GM19238 (cell line): ENCODE results near the gene PAX5.

ENCODE experiments used
- DNase-seq: peaks from one replicate; pipeline ENCODE4 v3.0.0; 2011; ENCODE audit warnings: low spot score; ENCODE audit not compliant: insufficient read length

The PAX5 gene

DNA sequence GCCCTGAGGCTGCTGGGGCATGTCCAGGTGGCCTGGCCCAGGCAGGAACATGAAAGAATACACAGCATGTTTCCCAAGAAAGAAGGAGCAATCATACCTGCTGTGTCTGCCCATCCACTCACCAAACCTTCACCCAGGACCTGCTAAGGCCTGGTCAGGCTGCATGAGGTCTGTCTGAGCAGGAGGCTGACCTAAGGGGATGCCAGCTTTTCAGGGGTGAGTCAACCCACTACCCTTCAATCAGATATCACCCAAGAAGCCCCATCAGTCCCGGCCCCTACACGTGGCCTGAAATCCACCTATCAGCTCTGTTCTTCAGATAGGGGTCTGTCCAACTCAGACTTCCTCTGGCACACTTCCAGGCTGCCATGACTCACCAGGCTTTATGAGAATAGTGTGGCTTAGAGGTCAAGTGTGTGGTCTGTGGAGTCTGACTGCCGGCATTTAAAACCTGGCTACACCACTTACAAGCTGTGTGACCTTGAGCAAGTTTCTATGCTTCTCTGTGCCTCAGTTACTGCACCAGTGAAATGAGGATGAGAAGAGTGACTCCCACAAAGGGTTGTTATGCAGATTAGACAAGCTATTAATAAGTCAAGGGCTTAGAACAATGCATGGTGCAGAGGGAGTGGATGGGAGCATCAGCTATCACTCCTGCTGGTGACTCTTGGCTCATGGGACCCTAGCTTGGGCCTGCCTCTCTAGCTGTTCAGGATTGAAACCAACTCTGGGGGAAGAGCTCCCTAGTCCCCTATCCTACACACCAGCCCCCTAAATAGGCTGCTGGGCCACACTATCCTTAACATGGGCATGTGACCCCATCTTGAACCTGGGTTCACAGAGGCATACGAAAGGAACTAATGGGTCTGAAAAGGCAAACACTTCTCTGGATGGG lies 130.3 kb downstream of the PAX5 start:
- DNase-seq: no peak

DNA sequence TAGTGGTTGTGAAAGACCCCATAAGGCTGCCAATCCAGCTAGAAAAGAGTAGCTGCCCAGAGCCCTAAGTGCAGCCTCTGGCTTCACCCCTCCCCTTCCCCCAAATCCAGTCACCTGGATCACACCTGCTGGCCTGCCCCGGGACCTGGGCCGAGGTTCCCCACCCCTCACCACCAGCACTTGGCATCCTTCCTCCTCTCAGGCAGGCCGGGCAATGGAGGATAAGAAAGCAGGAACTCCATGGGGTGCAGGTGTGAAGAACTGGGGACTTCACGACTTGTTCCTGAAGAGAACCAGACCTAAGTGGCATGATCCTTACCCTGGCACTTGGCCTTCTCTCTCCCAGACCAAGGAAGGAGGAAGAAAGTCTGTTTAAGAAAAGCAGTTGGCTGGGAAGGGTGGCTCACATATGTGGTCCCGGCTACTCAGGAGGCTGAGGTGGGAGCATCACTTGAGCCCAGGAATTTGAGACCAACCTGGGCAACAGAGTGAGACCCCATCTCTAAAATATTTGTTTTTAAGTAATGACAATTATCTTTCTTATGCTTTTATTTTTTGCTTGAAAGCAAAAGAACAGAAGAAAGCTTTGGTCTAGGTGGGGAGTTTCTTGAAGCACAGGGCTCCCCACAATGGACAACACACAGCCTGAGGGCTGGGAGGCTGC lies 131.1 kb downstream of the PAX5 start:
- DNase-seq: no peak

DNA sequence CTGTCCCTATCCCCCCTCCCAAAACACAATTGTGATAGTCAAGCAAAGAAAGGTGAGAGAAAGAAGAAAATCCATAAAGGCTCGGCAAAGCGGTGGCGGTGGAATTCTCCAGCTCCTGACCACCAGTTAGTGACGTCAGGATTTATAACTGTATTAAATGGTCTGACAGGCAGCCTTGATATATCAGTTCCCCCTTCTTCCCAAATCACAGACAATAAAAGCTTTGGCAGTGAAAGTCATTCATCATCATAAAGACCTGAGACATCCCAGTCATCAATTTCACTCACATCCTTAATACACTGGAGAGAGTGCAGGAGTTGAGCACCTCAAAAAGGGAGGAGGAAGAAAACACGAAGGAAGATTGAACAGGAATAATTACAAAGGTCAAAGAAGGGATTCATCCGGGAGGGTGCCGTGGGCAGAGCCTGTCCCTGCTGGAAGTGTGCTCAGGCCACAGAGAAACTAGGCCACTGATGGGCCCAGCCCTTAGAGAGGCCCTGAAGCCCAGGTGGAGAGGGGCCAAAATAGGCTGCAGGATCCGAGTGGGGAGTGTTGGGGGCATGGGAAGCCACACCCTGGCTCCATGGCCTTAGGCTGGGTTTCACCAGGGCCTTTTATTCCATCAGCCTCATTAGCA lies 131.9 kb downstream of the PAX5 start:
- DNase-seq: no peak

DNA sequence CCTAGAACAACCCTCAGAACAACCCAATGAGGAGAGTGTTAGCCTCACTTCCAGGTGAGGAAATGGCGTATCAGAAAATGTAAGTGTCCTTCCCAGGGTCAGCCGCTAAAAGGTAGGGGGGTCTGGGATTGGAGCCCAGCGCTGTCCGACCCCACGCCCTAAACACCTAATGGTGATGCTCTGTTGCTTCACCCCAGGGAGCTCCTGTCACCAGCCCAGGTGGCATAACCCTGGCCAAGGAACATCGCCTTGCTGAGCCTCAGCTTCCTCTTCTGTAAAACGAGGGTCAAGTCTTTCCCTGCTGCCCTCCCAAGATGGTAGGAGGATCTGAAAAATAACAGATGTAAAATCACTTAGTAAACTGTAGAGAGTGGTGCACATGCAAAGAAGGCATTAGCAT lies 132.5 kb downstream of the PAX5 start:
- no peak for DNase-seq

DNA sequence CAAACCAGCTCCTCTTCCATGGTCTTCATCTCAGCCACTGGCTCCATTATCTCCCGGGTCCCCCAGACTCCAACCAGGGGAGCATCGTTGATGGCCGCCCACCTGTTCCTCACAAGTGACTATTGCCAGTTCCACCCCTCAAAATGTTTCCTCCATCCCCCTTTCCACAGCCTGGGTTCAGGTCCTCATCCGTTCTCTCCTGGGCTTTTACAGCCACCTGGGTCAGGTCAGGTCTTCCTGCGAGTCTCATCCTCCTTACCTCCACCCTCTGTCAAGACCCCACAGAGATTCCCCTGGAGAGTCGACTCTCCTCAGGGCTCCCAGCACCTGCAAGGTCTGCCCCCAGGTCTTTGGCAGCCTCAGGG lies 133.2 kb downstream of the PAX5 start:
- no peak for DNase-seq

DNA sequence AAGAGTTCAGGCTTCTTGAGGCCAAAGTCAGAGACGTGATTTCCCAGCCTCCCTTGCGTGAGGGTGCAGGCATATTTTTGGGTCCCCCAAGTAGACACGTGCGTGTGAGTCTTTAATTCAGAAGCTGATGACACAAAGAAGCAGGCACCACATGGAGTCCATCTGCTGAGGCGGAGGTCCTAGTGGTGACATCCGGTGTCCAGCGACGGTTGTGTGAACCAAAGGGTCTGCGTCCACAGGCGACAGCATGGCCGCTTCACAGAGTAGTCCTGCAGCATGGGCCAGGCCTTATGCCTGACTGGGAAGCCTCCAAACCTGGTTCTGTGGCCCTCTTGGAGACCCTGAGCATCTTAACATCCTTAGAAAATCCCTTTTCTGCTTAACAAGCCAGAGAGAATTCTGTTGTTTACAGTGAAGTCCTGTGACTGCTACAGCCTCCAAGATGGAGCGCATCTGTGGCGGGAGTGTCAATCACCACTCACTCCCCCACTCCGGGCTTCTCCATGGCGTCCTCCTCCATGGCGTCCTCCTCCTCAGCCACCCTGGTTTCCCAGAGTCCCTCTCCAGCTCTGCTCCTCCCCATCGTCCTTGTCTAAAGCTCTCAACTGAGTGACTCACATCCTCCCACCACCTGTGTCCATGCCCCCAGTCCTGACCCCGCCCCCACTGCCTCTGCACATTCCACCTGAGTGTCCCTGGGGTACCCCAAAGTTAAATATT lies 133.8 kb downstream of the PAX5 start:
- DNase-seq: no peak

DNA sequence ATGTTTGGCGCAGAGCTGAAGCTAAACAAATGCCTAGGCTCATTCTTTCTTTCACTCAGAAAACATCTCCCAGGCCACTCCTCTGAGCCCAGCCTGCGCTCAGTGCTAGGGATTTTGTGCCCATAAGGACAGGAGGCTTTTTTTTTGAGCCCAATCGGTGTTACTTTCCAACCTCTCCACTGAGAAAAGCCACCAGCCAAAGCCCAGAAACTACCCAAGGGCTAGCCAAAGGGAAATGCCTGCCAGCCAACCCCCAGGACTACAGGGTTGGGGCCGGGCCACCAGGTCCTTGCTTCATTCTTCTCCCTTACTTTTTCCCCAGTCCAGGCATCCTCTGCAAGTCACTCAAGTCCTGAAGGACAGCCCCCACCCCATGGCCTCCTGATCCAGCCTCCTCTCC lies 134.7 kb downstream of the PAX5 start:
- no peak for DNase-seq

DNA sequence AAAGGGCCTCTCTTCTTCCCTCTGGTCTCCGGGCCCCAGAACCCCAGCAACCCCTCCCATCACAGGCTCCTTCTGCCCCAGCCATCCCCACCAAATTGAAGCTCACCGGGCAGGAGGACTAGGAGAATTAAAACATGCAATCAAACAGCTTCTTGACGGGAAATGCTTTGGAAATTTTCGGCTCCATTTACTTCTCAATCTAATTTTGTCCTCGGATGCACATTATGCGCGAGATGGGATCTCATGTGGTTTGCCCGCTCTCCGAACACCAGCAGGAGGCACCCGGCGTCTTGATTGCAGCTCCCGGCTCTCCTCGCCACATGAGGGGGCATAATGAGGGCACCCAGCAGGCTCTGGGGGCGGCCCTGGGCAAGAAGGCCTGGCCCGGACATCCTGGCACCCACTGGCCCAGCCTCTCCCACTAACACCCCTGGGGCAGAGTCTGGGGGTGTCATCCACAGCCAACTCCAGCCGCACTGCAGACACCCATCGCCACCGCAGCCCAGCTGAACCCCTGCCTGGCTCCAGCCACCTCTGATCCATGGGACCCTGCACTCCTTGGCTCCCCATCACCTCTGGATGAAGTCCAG lies 135.5 kb downstream of the PAX5 start:
- DNase-seq: no peak

DNA sequence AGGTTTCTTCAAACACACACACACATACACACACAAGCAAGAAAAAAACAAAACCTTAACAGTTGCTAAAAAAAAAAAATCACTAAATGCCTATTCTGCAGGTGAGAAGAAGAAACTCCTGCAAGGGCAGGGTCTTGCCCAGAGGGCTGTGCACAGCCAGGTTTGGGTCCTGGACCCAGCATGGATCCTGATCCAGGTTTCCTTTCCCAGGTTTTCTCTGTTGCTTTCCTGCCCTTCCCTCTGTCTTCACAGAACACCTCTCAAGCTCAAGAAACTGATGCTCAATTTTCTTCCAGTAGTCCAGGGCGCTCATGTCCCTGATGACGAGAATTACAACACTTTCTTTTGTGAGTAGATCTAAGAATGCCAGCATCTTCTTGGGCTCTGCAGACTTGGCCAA lies 136.6 kb downstream of the PAX5 start:
- DNase-seq: no peak

DNA sequence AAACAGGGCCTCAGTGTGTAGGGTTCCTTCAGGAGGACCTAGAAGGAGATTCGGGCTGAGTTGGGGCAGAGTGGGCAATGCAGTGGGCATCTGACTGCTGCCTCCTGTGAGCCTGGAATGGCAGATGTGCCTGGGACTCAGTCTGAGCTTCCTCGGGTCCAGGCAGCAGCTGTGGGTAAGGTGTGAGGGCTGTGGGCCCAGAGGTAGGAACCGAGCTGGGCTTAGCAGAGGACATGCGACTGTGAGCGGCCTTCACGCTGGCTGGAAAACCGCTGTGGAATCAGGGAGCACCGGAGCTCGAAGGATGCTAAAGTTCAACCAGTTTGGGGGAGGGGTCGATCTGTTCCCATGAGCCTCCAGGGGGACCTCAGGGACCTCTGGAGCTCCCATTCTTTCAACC lies 137.0 kb downstream of the PAX5 start:
- DNase-seq: no peak

DNA sequence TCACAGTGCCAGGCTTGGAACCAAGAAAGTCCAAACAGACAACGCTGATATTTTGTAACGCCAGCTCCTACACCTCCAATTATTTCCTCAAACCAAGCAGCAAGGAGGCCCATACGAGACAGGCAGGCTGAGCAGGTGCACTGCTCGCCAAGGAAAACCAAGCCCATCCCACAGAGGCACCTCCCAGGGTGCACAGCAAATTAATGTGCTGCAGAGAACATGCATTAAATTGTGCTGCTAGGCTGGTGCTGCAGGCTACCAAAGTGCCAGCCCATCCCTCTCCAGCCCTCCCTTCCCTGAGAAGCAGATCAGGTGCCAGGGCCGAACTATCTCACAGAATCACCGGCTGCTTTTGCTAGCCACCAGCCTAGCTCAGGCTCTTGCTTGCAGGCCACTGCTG lies 137.8 kb downstream of the PAX5 start:
- no peak for DNase-seq

DNA sequence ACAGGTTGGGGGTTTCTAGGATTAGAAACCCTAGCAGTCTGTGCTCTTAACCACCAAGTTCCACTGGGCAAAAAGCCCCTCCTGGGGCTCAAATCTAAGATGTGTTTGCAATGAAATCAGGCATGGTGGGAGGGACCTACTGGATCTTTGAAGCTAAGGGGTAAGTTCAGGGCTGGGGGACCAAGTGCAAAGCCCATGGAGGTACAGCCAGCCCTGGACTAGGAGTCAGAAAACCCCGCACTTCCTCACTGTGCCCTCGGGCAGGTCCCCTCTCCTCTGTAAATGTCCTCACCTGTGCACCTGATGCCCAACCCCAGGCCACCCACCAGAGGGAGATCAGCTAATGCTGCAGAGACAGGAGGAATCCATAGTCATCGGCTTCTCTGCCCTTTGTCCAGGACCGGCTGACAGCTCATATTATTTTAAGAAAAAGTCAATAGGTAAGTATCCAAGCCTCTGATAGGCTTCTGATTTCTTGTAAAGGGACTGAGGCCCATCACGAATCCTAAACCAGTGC lies 138.3 kb downstream of the PAX5 start:
- DNase-seq: no peak

DNA sequence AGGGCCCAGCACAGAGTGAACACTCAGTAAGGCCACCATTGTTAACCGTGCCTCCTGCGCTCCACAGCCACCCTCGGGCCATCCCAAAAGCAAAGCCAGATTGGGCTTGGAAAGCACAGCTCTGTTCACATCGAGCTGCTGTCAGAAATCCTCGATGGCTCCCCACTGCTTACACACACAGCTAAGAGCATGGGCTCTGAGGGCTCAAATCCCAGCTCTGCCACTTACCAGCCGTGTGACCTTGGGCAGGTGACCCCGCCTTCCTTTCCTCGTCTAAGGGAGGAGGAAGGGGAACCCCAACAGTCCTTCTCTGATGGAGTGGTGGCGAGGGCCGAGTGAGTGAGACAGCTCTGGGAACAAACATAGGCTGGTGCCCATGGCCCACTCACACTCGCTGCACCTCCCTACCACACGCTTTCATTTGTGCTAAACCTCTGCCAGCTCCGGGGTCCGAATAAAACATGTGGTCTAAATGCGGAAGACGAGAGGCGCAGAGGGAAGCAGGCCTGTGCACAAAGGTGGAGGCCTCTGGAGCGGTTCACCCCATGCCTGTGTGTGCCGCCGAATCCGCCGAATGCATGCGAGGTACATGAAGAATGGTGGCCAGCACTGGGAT lies 139.3 kb downstream of the PAX5 start:
- no peak for DNase-seq

DNA sequence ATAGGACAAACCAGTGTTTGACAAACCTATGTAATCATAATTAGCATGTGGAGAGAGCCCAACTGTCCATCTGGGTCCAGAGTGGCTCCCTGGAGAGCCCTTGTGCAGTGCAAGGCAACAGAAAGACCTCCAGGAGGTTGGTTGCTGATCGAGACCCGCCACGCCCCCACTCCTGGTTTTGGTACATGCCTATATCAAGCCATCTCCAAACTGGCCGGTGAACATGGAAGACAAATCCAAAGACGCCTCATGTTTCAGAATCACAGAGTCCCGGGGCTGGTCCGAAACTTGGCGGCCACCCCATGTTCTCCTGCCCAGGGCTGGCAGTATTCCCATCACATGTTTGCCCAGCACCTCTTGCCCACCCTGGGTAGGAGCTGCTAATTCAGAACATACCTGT lies 140.2 kb downstream of the PAX5 start:
- no peak for DNase-seq

DNA sequence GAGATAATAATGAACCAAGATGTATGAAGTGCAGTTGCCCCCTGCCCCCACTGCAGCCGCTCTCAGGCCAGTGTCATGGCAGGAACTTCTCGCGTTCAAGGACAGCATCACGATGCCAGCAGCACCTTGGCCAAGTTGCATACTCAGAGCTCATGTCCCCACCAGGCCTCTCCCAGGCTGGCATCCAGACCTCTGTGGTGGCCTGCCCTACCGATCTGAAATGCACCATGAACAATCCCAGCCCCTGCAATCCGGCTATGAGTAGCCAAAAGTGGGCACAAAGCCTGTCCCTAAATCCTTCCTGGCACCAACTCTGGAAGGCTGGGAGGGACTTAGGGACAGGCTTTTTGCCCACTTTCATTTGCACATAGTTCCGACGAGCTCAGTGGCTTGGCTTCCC lies 140.9 kb downstream of the PAX5 start:
- no peak for DNase-seq

DNA sequence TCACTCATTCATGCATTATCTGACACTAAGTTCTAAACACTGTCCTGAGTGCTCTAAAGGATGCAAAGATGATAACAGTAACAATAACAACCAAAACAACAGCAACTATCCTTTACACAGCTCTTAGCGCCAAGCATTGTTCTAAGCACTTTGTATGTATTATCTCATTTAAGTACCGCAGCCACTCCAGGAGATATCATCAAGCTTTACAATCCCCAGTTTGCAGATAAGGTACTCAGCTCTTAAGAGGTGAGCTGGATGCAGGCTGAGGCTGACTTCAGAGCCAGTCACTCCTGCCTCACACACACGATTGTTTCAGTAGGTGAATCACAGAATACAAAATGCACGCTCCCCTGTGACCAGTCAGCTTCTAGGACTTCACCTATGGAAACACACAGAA lies 141.8 kb downstream of the PAX5 start:
- DNase-seq: no peak

DNA sequence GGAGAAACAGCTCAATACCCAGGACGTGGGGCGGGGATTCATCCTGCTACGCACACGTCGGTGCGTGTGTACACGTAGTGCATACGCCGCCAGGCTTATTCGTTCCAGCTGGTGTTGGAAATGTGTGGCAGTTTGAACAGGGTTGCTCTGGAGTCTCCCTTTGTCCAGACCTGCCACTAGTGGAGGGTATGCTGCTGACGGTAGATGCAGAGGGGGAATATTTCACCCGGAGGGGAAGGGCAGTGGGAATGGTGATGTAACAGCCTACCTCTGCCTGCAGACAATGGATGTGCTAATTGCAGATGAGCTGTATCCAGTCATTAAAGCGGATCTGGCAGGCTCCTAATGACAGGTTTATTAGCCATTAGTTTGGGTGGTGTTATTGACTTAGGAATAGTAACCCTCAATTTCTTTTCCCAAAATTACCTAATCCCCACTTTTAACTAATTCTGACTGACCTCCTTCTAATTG lies 142.7 kb downstream of the PAX5 start:
- DNase-seq: no peak

DNA sequence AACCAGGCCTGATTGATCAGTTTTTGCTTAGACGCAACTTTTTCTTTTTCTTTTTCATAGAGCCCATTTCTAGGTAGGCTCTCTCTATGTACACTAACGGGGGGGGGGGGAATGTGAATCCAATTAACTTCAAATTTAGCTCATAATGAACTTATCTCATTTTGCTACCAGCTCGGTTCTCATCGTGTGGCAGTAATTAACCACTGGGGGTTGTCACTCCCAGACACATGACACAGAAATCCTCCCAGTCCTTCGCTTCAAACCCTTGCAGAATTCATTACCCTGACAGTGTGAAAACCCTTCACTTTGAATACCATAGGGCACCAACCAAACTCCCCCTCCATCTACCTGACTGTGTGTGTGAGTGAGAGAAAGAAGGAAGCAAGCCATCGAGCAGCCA lies 144.2 kb downstream of the PAX5 start:
- DNase-seq: no peak

DNA sequence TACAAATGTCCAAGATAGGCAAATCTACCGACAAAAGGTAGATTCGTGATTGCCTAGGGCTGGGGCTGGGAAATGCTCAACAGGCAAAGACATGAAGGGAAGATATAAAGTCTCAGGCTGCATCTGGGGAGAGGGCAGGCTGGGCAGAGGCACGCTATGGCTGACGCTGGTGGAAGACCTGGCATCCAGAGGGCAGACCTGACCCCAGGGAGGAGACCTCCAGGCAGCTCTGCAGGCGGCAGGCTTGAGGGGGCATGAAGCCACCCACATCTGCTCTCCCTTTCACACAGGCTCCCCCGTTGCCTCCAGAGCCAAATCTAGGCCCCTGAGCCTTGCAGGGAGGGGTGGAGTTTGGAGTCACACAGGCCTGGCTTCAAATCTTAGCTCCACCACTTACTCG lies 145.5 kb downstream of the PAX5 start:
- DNase-seq: no peak

DNA sequence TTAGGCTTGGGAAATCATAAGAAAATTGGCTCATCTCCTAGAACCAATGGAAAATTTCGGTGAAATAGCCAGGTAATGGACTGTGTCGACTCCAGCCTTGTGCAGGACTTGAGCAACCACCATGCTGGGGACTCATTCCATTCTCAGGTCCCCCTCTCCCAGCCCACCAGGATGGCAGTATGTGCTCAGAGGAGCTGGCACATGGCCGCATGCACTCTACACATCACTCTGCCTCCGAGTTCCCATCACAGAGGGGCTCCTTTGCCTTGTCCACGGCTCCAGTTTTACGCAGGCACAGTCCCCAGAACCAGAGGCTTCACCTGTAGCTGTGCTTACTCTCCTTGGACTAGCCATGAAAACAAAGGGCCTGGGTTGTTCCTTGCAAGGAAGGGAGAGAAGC lies 149.3 kb downstream of the PAX5 start:
- no peak for DNase-seq

DNA sequence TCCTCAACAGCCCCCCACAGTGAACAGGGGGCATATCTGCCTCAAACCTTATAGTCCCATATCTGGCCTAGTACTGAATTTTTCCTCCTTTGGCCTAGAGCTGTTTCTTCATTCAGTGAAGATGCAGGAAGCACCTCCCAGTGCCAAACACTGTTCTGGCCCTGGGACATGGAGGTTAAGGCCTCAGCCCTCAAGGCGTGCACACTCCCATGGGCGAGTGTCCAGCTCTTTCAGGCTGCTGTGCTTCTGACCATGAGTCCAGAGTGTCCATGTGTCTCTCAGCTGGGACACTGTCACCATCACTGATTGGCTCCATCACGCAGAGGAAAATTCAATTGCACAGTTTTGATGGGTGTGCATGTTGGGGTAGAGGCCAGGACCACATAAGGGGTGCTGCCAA lies 151.5 kb downstream of the PAX5 start:
- no peak for DNase-seq
